AG09309 (cell line): ENCODE results near the gene PI4KA.

ENCODE experiments used
- DNase-seq: peaks from one replicate; pipeline ENCODE4 v3.0.0-alpha.2; 2010; ENCODE audit warnings: low read depth
- H3K4me3 ChIP-seq: 2 replicates; pipeline ENCODE4 v1.5.1; 2011; ENCODE audit warnings: mild to moderate bottlenecking, low read depth, low read length, moderate library complexity; ENCODE audit not compliant: control insufficient read depth
- TF ChIP-seq, protein P1 (sequence below): IDR thresholded peaks from 2 replicates; pipeline ENCODE4 v1.5.1; 2011; ENCODE audit warnings: mild to moderate bottlenecking, low read depth, low read length, inconsistent platforms; ENCODE audit not compliant: insufficient read depth, control insufficient read depth; ENCODE audit errors: missing control alignments

Gene PI4KA

DNA sequence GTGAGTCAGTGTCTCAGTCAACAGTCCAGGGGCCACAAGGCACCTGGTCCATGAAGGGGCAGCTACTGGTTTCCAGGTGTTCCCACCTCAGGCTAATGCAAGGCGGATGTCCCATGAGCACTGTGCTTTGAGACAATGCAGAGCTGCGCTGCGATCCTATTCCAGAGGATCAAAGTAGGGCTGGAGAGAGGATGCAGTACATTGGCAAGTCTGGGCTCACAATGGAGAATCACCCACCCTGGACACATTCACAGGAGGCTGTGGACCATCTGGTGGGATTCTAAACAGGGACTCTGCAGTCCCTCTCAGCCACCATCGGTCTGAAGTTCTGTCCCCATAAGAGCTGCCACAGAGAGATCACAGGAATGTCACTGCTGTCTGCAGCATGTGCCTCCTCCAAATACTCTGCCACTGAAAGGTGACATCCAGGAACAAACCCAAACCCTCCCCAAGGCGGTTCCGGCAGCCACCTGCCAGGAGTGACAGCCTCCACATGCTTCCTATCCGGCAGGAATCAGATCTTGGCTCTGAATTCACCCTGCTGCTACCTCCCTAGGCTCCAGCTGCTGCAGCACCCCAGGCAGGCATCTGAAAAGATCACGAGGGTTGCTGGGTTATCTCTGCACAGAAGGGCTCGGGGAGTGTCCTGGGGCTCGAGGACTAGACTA lies 130.0 kb downstream of the PI4KA start:
- DNase-seq, result no peak
- TF ChIP-seq, protein P1, sequence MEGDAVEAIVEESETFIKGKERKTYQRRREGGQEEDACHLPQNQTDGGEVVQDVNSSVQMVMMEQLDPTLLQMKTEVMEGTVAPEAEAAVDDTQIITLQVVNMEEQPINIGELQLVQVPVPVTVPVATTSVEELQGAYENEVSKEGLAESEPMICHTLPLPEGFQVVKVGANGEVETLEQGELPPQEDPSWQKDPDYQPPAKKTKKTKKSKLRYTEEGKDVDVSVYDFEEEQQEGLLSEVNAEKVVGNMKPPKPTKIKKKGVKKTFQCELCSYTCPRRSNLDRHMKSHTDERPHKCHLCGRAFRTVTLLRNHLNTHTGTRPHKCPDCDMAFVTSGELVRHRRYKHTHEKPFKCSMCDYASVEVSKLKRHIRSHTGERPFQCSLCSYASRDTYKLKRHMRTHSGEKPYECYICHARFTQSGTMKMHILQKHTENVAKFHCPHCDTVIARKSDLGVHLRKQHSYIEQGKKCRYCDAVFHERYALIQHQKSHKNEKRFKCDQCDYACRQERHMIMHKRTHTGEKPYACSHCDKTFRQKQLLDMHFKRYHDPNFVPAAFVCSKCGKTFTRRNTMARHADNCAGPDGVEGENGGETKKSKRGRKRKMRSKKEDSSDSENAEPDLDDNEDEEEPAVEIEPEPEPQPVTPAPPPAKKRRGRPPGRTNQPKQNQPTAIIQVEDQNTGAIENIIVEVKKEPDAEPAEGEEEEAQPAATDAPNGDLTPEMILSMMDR, result no peak
- H3K4me3 ChIP-seq, result no peak overlapping the region

DNA sequence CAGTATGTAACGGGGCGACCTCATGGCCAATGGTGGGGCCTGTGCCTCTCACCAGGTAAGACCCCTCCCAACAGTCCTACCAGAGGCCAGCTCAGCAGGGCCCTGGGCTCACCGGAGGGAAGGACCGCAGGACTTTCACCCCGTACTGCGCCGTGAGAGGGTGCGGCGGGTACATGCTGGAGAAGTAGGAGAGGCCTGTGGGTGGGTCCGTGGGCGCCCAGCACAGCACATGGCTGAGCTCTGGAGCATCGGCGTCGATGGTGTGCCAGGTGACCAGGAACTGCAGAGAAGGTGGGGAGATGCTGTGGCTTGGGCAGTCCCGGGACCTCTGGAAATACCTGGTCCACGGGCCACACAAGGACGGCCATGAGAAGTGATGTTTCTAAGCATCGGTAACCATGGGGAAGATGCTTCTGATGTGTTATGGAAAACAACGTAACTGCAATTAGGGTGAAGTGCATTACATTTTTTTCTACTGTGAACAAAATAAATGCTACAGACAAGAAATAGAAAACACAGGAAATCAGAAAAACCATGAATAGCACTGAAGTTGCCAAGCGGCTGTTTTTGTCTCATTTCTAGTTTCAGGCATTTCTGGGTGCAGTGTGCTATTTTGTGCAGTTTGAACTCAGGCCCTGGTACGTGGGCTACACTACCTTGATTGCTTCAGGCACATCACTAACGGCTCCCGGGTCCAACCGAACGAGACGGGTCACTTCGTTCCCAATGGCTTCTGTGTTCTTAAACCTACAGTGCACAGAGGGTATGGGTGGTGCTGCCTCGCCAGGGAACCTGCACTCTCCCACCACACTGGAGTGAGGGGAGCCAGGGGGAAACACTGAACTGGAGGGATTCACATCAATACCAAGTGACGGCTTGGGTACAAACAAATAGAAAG lies 131.2 kb downstream of the PI4KA start:
- no peak overlapping the region for H3K4me3 ChIP-seq
- DNase-seq, result no peak
- TF ChIP-seq, protein P1, result no peak

DNA sequence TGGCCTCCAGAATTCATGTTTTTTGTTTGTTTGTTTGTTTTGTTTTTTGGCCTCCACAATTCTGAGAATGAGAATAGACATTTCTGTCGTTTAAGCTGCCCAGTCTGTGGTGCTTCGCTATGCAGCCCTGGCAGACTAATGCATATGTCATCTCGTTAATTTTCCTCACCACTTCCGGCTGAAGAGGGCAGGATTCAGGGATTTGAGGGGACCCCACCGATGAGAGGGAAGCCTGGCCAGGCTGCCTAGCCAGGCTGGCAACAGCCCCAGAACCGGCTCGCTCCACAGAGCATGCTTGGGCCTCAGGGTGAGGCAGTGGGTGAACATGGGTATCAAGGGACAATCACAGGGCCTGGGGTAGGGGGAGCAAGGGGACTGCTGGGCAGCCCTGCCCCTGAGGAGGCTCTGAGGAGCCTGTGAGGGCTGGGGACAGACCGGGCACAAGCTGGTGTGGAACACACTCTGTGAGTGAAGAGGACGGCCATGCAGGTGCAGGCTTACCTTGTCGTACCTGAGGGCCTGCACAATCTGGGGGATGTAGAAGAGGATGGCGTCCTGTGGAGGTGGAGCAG lies 132.5 kb downstream of the PI4KA start:
- H3K4me3 ChIP-seq, result no peak overlapping the region
- no peak for DNase-seq
- TF ChIP-seq, protein P1, result no peak

DNA sequence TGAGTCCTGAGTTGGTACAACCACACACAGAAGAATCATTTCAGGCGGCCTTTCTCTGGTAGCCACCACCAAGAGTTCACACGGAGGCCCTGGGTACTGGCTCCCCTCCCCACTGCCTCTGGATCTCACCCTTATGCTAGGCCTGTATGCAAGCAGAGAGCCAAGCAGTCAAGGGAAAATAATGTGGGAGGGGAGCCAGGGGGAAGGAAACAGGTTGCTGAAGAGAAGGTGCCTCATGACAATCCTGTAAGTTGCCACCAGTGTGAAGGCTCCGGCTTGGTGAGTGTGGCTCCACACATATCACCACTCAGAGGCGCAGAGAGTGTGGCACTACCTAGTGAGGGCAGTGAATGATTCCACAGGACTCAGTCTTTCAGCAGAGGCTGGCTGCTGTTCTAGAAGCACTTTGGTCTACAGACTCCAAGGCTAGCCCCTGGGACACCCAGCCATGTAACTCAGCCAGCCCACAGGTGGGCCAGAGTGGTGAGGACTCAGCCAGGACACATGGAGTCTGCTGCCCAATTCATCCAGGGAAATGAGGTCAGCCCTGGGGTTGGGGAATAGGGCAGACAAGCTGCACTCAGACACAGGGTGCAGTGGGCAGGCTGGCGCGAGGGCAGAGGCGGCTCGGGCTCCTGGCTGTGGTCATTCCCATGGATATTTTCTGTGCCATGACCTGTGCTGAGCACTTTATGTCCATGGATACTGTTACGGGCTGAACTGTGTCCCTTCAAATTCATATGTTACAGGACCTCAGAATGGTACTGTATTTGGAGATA lies 133.7 kb downstream of the PI4KA start:
- no peak overlapping the region for H3K4me3 ChIP-seq
- TF ChIP-seq, protein P1, result no peak
- no peak for DNase-seq

DNA sequence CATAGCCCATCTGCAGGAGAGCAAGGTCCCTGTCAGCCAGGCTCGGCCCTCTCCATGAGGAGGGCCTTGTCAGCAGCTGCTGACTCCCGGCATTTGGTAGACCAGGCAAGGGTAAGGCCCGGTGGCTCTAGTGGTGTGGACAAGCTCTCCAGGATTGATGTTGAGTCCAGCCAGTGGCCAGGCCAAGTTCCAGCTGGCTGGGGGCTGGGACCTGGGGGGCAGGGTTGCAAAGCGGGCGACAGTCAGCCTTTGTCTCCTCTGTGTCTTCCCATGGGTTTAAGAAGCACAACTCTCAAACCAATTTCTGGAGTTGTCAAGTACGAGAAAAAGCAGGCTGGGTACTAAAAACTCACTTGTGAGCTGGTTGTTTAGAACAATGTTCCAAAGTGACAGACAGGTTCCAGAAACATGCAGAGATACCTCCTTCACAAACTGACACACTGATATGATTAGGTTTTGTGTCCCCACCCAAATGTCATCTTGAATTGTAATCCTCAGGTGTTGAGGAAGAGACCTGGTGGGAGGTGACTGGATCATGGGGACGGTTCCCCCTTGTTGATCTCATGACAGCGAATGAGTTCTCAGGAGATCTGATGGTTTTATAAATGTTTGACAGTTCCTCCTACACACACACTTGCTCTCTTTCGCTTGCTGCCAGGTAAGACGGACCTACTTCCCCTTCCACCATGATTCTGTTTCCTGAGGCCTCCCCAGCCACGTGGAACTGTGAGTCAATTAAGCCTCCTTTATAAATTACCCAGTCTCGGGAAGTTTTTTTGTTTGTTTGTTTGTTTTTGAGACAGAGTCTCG lies 137.0 kb downstream of the PI4KA start:
- no peak for DNase-seq
- H3K4me3 ChIP-seq, result no peak overlapping the region
- TF ChIP-seq, protein P1, result no peak
